ENCODE data around the gene TCF7L1. TPM values are rescaled to one million over a fixed set of nuclear protein-coding genes. Genes with fewer than 3 reads are reported as not detected.

TCF7L1 gene
- total RNA-seq, 2 donors from 2014 or later, result 71.9 to 73.3 TPM

- TF ChIP-seq CTCF (conservative IDR thresholded peaks at IDR 0.05), result no peak
- no peaks in the 10 kb centered on the region for H3K27me3 Mint-ChIP-seq (ENCODE audit: insufficient read depth)
- Histone ChIP-seq H3K4me3 (ENCODE audit: low read length) (no peak overlapping the region), H3K4me1 (ENCODE audit: control insufficient read depth, insufficient read depth, low read length) (peaks cover 14% of the 10 kb centered on the region), H3K36me3 (ENCODE audit: control insufficient read depth, insufficient read depth, low read length) (no peaks in the 10 kb centered on the region), H3K9ac (ENCODE audit: extremely low read depth, low read length, poor library complexity, severe bottlenecking) (no peak overlapping the region), H3K9me3 (ENCODE audit: control insufficient read depth, low read length) (no peaks in the 10 kb centered on the region), H3K27ac (ENCODE audit: low read depth, low read length) (no peak overlapping the region), H3K27me3 (ENCODE audit: control insufficient read depth, insufficient read depth, low read length, poor library complexity, severe bottlenecking) (no peaks in the 10 kb centered on the region)
- peaks cover 13% of the 10 kb centered on the region for H3K36me3 Mint-ChIP-seq (ENCODE audit: low read depth)
- H3K9me3 Mint-ChIP-seq, result peaks cover under 1% of the 10 kb centered on the region
- no peak overlapping the region for H3K4me3 Mint-ChIP-seq
- peaks cover 31% of the 10 kb centered on the region for H3K4me1 Mint-ChIP-seq
- no peak overlapping the region for H3K27ac Mint-ChIP-seq
- 91 to 95% methylated on average over 7 to 8 of the region's 8 CpGs for WGBS, 2 experiments (ENCODE audit: insufficient coverage in 1 of 2, insufficient read length in 1 of 2)
- DNase-seq, result no peak
These were observed 93.6 kb downstream of the TCF7L1 start for GRCh38 chr2:85226783-85227182.

GRCh38 chr2:85230679-85231467 lies 97.7 kb downstream of the TCF7L1 start:
- peak; percentile 79 for DNase-seq
- Histone ChIP-seq H3K27ac (ENCODE audit: low read depth, low read length) (no peak overlapping the region), H3K9me3 (ENCODE audit: control insufficient read depth, low read length) (no peaks in the 10 kb centered on the region), H3K36me3 (ENCODE audit: control insufficient read depth, insufficient read depth, low read length) (peaks cover 5% of the 10 kb centered on the region), H3K9ac (ENCODE audit: extremely low read depth, low read length, poor library complexity, severe bottlenecking) (no peak overlapping the region), H3K27me3 (ENCODE audit: control insufficient read depth, insufficient read depth, low read length, poor library complexity, severe bottlenecking) (no peaks in the 10 kb centered on the region), H3K4me3 (ENCODE audit: low read length) (no peak overlapping the region), H3K4me1 (ENCODE audit: control insufficient read depth, insufficient read depth, low read length) (peaks cover 29% of the 10 kb centered on the region)
- Mint-ChIP-seq H3K9me3 (no peaks in the 10 kb centered on the region), H3K4me1 (peaks cover 52% of the 10 kb centered on the region), H3K27ac (peak overlapping the region; percentile 5), H3K4me3 (no peak overlapping the region), H3K36me3 (ENCODE audit: low read depth) (peaks cover 10% of the 10 kb centered on the region), H3K27me3 (ENCODE audit: insufficient read depth) (no peaks in the 10 kb centered on the region)
- TF ChIP-seq CTCF (conservative IDR thresholded peaks at IDR 0.05), result peak; percentile 63
- WGBS, 2 experiments (ENCODE audit: insufficient coverage in 1 of 2, insufficient read length in 1 of 2), result 79 to 81% methylated on average over 9 to 10 of the region's 10 CpGs

GRCh38 chr2:85231468-85231805 lies 98.2 kb downstream of the TCF7L1 start:
- Mint-ChIP-seq H3K9me3 (no peaks in the 10 kb centered on the region), H3K27ac (peak overlapping the region; percentile 29), H3K4me1 (peaks cover 54% of the 10 kb centered on the region), H3K36me3 (ENCODE audit: low read depth) (peaks cover 10% of the 10 kb centered on the region), H3K4me3 (no peak overlapping the region), H3K27me3 (ENCODE audit: insufficient read depth) (no peaks in the 10 kb centered on the region)
- Histone ChIP-seq H3K4me1 (ENCODE audit: control insufficient read depth, insufficient read depth, low read length) (peaks cover 34% of the 10 kb centered on the region), H3K9ac (ENCODE audit: extremely low read depth, low read length, poor library complexity, severe bottlenecking) (no peak overlapping the region), H3K27ac (ENCODE audit: low read depth, low read length) (peak overlapping the region; percentile 1), H3K4me3 (ENCODE audit: low read length) (no peak overlapping the region), H3K27me3 (ENCODE audit: control insufficient read depth, insufficient read depth, low read length, poor library complexity, severe bottlenecking) (no peaks in the 10 kb centered on the region), H3K9me3 (ENCODE audit: control insufficient read depth, low read length) (no peaks in the 10 kb centered on the region), H3K36me3 (ENCODE audit: control insufficient read depth, insufficient read depth, low read length) (peaks cover 5% of the 10 kb centered on the region)
- DNase-seq, result no peak
- no peak for TF ChIP-seq CTCF (conservative IDR thresholded peaks at IDR 0.05)
- WGBS, 2 experiments (ENCODE audit: insufficient coverage in 1 of 2, insufficient read length in 1 of 2), result 68 to 70% methylated on average over 2 to 6 of the region's 6 CpGs

Measured in endodermal cell (in vitro differentiated cells).